ENCODE data around the gene AGPAT4.

AGPAT4 gene

DNA sequence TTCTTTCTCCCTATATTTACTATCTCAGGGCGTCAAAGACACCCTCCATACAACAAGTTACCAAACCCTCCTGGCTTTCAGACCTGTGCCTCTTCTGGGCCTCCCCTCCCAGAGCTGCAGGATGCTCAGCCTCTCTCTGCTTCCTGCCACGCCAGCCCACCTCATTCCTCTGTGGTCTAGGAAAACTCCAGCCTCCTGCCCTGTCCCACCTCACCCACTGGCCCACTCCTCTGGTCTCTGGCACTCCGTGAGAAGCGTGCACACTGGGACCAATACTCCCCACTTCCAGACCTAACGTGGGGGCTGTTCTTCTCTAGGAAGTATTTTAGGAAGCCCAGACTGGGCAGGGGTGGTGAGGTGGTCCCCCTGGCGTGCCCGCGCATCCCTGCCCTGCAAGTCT is 9.7 kb downstream of the AGPAT4 start:
- H4K20me1 ChIP-seq (ENCODE audit: control insufficient read depth, insufficient read depth, low read depth, low read length): no peaks in the 10 kb centered on the region
- H3K4me1 ChIP-seq (ENCODE audit: control insufficient read depth, low read length): no peaks in the 10 kb centered on the region
- no peaks in the 10 kb centered on the region for H3K36me3 ChIP-seq (ENCODE audit: control insufficient read depth, low read length)
- H3K4me2 ChIP-seq (ENCODE audit: low read length): no peak overlapping the region
- no peaks in the 10 kb centered on the region for H3F3A ChIP-seq (ENCODE audit: control insufficient read depth, insufficient read depth)
- H3K4me3 ChIP-seq (ENCODE audit: low read length): no peak overlapping the region
- no peaks in the 10 kb centered on the region for H3K9me3 ChIP-seq (ENCODE audit: control insufficient read depth, insufficient read depth, low read length)
- H3K27me3 ChIP-seq (ENCODE audit: control insufficient read depth, low read length): no peaks in the 10 kb centered on the region
- no peaks in the 10 kb centered on the region for H3K79me2 ChIP-seq (ENCODE audit: control insufficient read depth, low read length)
- H3K9me2 ChIP-seq (replicated peaks; ENCODE audit: control insufficient read depth, low read length): no peaks in the 10 kb centered on the region
- TF ChIP-seq EZH2phosphoT487 (IDR thresholded peaks at IDR 0.05; ENCODE audit: borderline replicate concordance, low read length): no peak
- TF ChIP-seq, protein P1, sequence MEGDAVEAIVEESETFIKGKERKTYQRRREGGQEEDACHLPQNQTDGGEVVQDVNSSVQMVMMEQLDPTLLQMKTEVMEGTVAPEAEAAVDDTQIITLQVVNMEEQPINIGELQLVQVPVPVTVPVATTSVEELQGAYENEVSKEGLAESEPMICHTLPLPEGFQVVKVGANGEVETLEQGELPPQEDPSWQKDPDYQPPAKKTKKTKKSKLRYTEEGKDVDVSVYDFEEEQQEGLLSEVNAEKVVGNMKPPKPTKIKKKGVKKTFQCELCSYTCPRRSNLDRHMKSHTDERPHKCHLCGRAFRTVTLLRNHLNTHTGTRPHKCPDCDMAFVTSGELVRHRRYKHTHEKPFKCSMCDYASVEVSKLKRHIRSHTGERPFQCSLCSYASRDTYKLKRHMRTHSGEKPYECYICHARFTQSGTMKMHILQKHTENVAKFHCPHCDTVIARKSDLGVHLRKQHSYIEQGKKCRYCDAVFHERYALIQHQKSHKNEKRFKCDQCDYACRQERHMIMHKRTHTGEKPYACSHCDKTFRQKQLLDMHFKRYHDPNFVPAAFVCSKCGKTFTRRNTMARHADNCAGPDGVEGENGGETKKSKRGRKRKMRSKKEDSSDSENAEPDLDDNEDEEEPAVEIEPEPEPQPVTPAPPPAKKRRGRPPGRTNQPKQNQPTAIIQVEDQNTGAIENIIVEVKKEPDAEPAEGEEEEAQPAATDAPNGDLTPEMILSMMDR (IDR thresholded peaks at IDR 0.05; ENCODE audit: low read depth, low read length, poor library complexity, severe bottlenecking): no peak
- no peak overlapping the region for H3K27ac ChIP-seq (ENCODE audit: low read depth, low read length)

DNA sequence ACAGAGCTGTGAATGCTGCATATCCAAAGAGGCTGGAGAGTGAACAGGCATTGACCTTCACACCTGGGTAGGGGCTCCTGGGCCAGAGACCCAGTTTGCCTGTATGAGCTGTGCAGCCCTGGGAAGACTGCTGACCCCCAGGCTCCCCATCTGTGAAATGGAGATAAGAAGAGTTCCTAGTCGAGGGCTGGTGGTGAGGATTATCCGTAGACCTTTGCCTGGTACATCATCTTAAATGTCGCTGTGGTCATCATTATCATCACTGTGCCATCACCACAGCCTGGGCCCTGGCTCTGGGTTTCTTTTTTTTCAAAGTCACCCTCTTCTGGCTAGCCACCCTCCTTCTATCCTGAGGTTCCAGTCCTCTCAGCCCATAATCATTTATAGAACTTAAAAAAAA is 12.0 kb downstream of the AGPAT4 start:
- no peaks in the 10 kb centered on the region for H3K9me2 ChIP-seq (replicated peaks; ENCODE audit: control insufficient read depth, low read length)
- H3K4me2 ChIP-seq (ENCODE audit: low read length): no peak overlapping the region

DNA sequence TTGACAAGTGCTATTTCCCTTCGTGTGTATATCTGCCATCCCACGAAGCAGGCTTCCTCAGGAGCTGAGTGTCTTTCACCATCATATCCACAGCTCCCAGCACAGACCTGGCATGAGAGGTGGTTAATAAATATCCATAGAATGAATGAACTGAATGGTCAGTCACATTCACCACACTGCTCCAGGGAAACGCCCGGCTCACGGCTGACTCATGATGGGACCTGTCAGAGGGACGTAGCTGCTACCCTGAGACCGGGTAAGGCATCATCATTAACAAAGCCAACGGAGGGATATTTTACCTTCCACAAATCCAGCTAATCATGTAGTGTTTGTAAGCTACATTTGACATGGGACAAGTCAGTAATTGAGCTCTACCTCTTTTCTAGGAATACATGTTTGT is 12.5 kb downstream of the AGPAT4 start:
- Histone ChIP-seq H3K27me3 (ENCODE audit: control insufficient read depth, low read length) (no peaks in the 10 kb centered on the region), H3K9me3 (ENCODE audit: control insufficient read depth, insufficient read depth, low read length) (no peaks in the 10 kb centered on the region), H3K27ac (ENCODE audit: low read depth, low read length) (no peak overlapping the region), H3K4me1 (ENCODE audit: control insufficient read depth, low read length) (no peaks in the 10 kb centered on the region), H3F3A (ENCODE audit: control insufficient read depth, insufficient read depth) (no peaks in the 10 kb centered on the region), H4K20me1 (ENCODE audit: control insufficient read depth, insufficient read depth, low read depth, low read length) (no peaks in the 10 kb centered on the region), H3K36me3 (ENCODE audit: control insufficient read depth, low read length) (no peaks in the 10 kb centered on the region), H3K9me2 (replicated peaks; ENCODE audit: control insufficient read depth, low read length) (no peaks in the 10 kb centered on the region), H3K79me2 (ENCODE audit: control insufficient read depth, low read length) (no peaks in the 10 kb centered on the region), H3K4me2 (ENCODE audit: low read length) (no peak overlapping the region), H3K4me3 (ENCODE audit: low read length) (no peak overlapping the region)
- TF ChIP-seq, protein P1 (IDR thresholded peaks at IDR 0.05; ENCODE audit: low read depth, low read length, poor library complexity, severe bottlenecking): no peak
- no peak for TF ChIP-seq EZH2phosphoT487 (IDR thresholded peaks at IDR 0.05; ENCODE audit: borderline replicate concordance, low read length)

More for the DNA sequence above, 12.0 kb downstream of the AGPAT4 start:
- Histone ChIP-seq H3K9me3 (ENCODE audit: control insufficient read depth, insufficient read depth, low read length) (no peaks in the 10 kb centered on the region), H3K4me1 (ENCODE audit: control insufficient read depth, low read length) (no peaks in the 10 kb centered on the region), H3K27me3 (ENCODE audit: control insufficient read depth, low read length) (no peaks in the 10 kb centered on the region), H3F3A (ENCODE audit: control insufficient read depth, insufficient read depth) (no peaks in the 10 kb centered on the region), H3K4me3 (ENCODE audit: low read length) (no peak overlapping the region), H3K27ac (ENCODE audit: low read depth, low read length) (no peak overlapping the region), H3K36me3 (ENCODE audit: control insufficient read depth, low read length) (no peaks in the 10 kb centered on the region), H4K20me1 (ENCODE audit: control insufficient read depth, insufficient read depth, low read depth, low read length) (no peaks in the 10 kb centered on the region), H3K79me2 (ENCODE audit: control insufficient read depth, low read length) (no peaks in the 10 kb centered on the region)
- no peak for TF ChIP-seq EZH2phosphoT487 (IDR thresholded peaks at IDR 0.05; ENCODE audit: borderline replicate concordance, low read length)
- TF ChIP-seq, protein P1 (IDR thresholded peaks at IDR 0.05; ENCODE audit: low read depth, low read length, poor library complexity, severe bottlenecking): no peak

DNA sequence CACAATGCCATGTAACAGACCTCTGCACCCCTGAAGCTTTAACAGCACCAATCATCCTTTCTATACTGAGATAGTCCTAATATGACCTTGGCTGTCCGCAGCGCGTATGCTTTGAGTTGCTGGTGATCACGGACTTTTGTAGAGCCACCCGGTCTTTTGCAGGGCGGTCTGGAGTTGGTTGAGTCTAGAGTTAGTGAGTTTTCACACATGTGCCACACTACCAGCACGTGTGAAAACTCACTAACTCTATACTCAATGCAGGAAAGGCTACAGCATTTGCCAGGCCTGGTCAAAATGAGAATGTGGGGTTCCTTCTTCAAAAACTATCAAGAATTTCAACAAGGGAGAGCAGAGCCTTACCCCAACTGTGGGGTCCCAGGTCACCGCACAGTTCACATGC is 14.6 kb downstream of the AGPAT4 start:
- no peaks in the 10 kb centered on the region for H3K36me3 ChIP-seq (ENCODE audit: control insufficient read depth, low read length)
- H3K4me1 ChIP-seq (ENCODE audit: control insufficient read depth, low read length): no peaks in the 10 kb centered on the region
- no peaks in the 10 kb centered on the region for H3F3A ChIP-seq (ENCODE audit: control insufficient read depth, insufficient read depth)
- no peaks in the 10 kb centered on the region for H3K79me2 ChIP-seq (ENCODE audit: control insufficient read depth, low read length)
- H4K20me1 ChIP-seq (ENCODE audit: control insufficient read depth, insufficient read depth, low read depth, low read length): no peaks in the 10 kb centered on the region
- H3K9me3 ChIP-seq (ENCODE audit: control insufficient read depth, insufficient read depth, low read length): no peaks in the 10 kb centered on the region
- no peaks in the 10 kb centered on the region for H3K9me2 ChIP-seq (replicated peaks; ENCODE audit: control insufficient read depth, low read length)
- TF ChIP-seq, protein P1 (IDR thresholded peaks at IDR 0.05; ENCODE audit: low read depth, low read length, poor library complexity, severe bottlenecking): no peak
- no peak for TF ChIP-seq EZH2phosphoT487 (IDR thresholded peaks at IDR 0.05; ENCODE audit: borderline replicate concordance, low read length)
- no peak overlapping the region for H3K4me2 ChIP-seq (ENCODE audit: low read length)
- H3K27me3 ChIP-seq (ENCODE audit: control insufficient read depth, low read length): no peaks in the 10 kb centered on the region
- H3K4me3 ChIP-seq (ENCODE audit: low read length): no peak overlapping the region
- H3K27ac ChIP-seq (ENCODE audit: low read depth, low read length): no peak overlapping the region

All from DOHH2 (cell line).